HG02885 (cell line): ENCODE measurements around the gene SMIM14.
"Not testable (repeated sequence)": the region's sequence is repeated elsewhere in the genome, so short reads cannot be mapped to it uniquely, and the experiment has no call there.

Experiments
- ATAC-seq: cut with Tn5 transposase; IDR thresholded peaks from one replicate; pipeline ENCODE4 v1.9.1; 2021; ENCODE audit warnings: mild to moderate bottlenecking; ENCODE audit not compliant: unreplicated experiment, poor library complexity

The SMIM14 gene

DNA sequence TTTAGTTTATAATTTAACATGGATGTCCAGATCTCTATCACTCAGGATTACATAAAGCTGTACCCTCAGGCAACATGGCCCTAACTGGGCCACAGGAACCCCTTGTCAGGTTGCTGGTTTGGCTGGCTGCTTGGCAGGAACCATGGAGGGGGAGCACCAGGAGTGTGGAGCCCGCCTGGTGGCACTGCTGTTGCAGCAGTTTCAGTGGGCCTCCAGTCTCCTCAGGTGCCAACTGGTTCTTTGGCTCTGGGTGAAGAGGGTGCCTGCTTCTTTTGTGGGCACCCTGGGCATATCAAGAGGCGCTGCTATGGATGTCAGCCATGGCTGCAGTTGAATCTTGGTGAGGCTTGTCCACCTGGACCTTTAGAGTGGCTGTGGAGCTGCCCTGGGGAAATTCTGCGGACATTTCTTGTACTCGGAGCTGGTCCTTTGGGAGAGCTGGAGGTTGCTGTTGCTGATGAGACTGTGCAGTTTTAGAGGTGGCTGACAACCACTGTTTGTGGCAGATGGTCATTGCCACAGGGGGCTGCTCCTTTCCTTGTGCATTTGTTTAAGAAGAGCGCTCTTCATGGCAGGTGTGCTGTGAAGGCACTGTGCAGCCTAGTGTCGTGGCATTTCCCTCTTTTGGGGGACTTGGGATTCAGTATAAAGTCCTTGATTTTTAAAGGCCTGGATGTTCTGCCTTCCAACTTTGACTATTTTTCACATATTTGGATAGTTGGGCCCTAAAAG lies 10.3 kb upstream of the SMIM14 start:
- ATAC-seq, result no peak

DNA sequence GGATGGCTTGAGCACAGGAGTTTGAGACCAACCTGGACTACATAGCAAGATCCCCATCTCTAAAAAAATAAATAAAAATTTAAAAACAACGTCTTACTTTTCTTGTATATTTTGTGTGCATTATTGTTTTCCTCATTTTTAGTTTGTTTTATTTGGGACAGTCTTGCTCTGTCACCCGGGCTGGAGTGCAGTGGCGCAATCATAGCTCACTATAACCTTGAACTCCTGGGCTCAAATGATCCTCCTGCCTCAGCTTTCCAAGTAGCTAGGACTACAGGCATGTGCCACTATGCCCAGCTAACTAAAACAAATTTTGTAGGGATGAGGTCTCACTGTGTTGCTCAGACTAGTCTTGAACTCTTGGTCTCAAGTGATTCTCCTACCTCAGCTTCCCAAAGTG lies 9.5 kb upstream of the SMIM14 start:
- ATAC-seq, result no peak

- ATAC-seq, result no peak
Measured at GRCh38 chr4:39642885-39643552, 4.4 kb upstream of the SMIM14 start.

DNA sequence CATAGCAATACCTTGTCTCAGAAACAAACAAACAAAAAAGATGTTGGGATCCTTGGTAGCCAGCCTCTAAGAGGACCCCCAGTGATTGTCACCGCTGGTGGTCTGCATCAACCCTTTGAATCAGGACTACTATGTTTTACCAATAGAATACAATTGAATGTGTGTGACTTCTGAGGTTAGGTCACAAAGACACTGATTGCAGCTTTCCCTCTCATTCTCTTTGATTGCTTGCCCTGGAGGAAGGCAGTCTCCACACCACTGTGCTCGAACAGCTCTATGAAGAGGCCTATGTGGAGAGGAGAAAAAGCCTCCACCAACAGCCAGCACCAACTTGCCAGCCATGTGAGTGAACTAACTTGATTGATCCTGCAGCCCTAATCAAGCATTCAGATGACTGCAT lies 2.8 kb upstream of the SMIM14 start:
- no peak for ATAC-seq

DNA sequence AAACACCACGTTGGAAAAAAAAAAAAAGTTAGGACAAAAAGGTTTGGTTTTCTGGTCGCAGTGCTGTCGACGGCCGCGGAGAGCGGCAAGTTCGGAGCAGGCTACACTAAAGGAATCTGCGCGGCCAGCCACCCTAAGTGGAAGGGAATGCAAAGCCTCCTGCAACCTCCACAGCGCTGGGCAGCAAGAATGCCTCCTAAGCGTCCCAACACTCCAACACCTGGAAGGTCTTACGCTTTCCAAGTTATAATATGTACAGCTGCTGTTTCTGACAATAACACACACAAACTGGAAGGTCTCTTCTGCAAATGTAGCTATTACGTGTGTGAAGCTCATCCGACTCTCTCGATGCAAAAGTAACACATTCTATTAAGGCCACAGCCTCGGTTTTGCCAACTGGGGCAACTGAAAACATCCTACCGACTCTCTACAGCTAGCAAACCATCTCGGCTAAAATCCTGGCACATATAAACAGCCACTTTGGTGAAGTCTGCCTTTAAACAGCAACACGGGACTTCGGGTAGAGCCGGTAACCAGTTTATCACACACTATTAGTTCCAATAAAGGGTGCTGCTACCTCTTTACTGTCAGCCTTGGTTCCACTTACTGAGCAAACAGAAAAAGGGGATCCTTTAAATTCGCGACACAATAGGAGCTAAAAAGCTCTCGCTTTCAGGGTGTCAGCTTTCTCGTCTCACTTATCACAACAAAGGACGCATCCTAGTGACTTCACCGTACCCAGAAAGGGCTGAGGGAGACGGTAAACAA lies 895 bp downstream of the SMIM14 start:
- ATAC-seq, result peak; percentile 13

DNA sequence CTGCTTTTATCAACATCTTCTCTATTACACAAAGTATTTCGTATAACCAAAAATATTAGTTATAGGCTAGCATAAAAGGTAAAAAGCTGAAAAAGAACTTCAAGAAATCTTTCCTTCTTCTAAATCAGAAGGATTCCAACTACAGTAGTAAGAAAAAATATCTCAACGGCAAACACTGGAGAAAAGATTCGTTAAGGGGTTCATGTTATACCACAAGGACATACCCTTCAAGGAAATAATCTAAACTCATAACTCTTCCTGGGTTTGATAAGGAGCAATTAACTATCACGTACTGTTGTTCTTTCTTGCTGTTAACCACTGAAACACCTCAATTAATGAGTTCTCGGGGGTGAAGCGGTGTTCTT lies 1.5 kb downstream of the SMIM14 start:
- no peak for ATAC-seq

GRCh38 chr4:39636531-39637184 lies 2.0 kb downstream of the SMIM14 start:
- ATAC-seq, result no peak

GRCh38 chr4:39635023-39635422 lies 3.6 kb downstream of the SMIM14 start:
- ATAC-seq, result no peak

GRCh38 chr4:39631700-39632079 lies 7.0 kb downstream of the SMIM14 start:
- peak; percentile 74 for ATAC-seq

DNA sequence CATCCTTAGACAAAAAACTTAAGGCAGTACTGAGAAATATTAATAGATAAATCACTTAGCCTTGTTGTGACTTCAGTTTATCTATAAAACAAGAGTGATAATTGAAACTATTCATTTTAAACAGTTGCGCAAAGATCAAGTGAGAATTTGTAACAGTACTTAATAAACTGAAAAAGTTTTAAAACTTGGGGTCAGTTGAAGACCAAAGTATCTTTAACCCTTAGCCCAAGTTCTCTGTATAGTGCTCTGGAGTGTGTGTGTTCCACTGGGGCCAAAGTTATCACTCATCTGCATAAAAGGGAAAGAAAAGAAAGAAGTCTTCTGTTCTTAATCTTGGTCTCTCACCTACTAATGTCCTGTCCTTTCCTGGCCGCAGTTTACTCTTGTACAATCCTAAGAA lies 11.3 kb downstream of the SMIM14 start:
- ATAC-seq, result no peak

- no peak for ATAC-seq
Measured at GRCh38 chr4:39626913-39627312, 11.8 kb downstream of the SMIM14 start.

- ATAC-seq, result peak; percentile 73
Measured at GRCh38 chr4:39626261-39626660, 12.4 kb downstream of the SMIM14 start.

- no peak for ATAC-seq
Measured at GRCh38 chr4:39621582-39621981, 17.1 kb downstream of the SMIM14 start.

- ATAC-seq, result no peak
Measured at GRCh38 chr4:39620551-39621313, 17.9 kb downstream of the SMIM14 start.

DNA sequence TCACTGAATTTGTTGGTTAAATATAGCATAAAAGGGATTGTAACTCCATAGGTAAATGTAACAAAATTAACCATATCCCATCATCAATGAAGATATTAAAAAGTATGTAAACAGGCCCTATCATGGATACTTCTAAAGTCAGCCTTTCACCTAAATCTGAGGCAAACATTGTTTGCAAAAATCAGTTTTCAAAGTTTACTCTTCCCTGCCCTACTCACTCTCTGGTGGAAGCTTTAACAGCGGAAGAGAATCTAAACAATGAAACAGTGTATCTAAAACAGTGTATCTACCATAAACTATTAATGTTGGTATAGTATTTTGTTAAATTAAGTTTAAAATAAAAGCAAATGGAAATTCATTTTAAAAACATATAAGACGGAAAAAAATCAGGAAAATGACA lies 21.1 kb downstream of the SMIM14 start:
- no peak for ATAC-seq

- ATAC-seq, result no peak
Measured at GRCh38 chr4:39616651-39617050, 22.0 kb downstream of the SMIM14 start.

DNA sequence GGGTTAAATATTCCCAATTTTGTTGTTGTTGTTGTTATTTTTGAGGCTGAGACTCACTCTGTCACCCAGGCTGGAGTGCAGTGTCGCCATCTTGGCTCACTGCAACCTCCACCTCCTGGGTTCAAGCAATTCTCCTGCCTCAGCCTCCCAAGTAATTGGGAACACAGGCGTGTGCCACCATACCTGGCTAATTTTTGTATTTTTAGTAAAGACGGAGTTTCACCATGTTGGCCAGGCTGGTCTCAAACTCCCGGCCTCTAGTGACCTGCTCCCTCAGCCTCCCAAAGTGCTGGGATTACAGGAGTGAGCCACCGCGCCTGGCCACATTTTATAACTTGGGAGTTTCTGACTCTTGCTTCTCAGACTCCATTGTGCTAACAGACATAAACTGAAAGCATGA lies 22.6 kb downstream of the SMIM14 start:
- ATAC-seq, result not testable (repeated sequence)

- peak; percentile 37 for ATAC-seq
Measured at GRCh38 chr4:39614487-39615162, 24.0 kb downstream of the SMIM14 start.

DNA sequence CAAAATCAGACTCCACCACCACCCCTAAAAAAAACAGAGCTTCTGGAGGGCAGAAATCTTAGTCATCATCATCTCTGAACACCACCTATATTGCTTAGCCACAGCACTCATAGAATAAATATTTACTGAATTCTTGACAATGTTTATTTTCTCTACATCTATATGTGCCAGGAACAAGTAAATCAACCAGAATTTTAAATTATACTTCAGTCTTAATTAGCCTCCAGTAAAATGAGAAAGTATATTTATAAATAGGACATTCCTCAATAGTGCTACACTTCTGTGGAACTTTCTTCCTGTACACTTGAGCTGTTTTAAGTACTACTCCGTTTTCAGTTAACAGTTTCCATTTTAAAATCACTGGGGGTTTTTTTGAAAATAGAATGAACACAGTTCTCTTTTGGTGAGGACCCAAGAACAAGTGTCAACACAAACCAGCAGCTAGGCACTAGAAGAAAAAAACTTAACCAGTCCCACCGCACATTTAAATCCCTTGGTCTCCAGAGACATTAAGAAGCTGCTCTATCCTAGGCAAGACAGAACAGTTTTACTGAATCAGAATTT lies 25.5 kb downstream of the SMIM14 start:
- peak; percentile 47 for ATAC-seq
